ENCODE measurements around the gene RGS13. TPM values are rescaled to one million over a fixed set of nuclear protein-coding genes. Genes with fewer than 3 reads are reported as not detected.

RGS13 gene
- total RNA-seq: not detected in 2 replicates

GRCh38 chr1:192635939-192636338 is at the start of gene RGS13:
Gene RGS13, plus strand, starts transcription at chr1:192636147. Its CDS starts 8,188 bp downstream, at chr1:192644335.

Other genes starting within 250 kb of the RGS13 start
- gene RGS1, start 60.4 kb upstream of the RGS13 start, total RNA-seq: not detected in 2 replicates
- gene RGS2, start 172.9 kb downstream of the RGS13 start, total RNA-seq: 18.5 and 20.8 TPM in 2 replicates

Measured in cardiac ventricle fibroblast (primary cell).